ENCODE results near the gene MUC20.
"Not testable (repeated sequence)": the region's sequence is repeated elsewhere in the genome, so short reads cannot be mapped to it uniquely, and the experiment has no call there.

The MUC20 gene

GRCh38 chr3:195711091-195711812, 9.5 kb upstream of the MUC20 start:
- DNase-seq = not testable (repeated sequence)

GRCh38 chr3:195711813-195712534, 8.8 kb upstream of the MUC20 start:
- DNase-seq = no peak

GRCh38 chr3:195712535-195712910, 8.3 kb upstream of the MUC20 start:
- not testable (repeated sequence) for DNase-seq

- not testable (repeated sequence) for DNase-seq
These were observed 7.6 kb upstream of the MUC20 start for GRCh38 chr3:195713150-195713549.

- DNase-seq = no peak
These were observed 6.3 kb upstream of the MUC20 start for GRCh38 chr3:195714380-195715011.

GRCh38 chr3:195715134-195715533, 5.6 kb upstream of the MUC20 start:
- DNase-seq = no peak

- no peak for DNase-seq
These were observed 5.1 kb upstream of the MUC20 start for GRCh38 chr3:195715583-195716266.

GRCh38 chr3:195717416-195717815, 3.4 kb upstream of the MUC20 start:
- DNase-seq = no peak

GRCh38 chr3:195717852-195718476, 2.8 kb upstream of the MUC20 start:
- no peak for DNase-seq

GRCh38 chr3:195718477-195718984, 2.2 kb upstream of the MUC20 start:
- DNase-seq = no peak

- DNase-seq = not testable (repeated sequence)
These were observed 1.1 kb upstream of the MUC20 start for GRCh38 chr3:195719514-195720254.

- not testable (repeated sequence) for DNase-seq
These were observed 1.6 kb downstream of the MUC20 start for GRCh38 chr3:195722139-195722995.

- DNase-seq = not testable (repeated sequence)
These were observed 2.2 kb downstream of the MUC20 start for GRCh38 chr3:195722996-195723345.

- DNase-seq = not testable (repeated sequence)
These were observed 3.6 kb downstream of the MUC20 start for GRCh38 chr3:195724363-195724762.

GRCh38 chr3:195725916-195726740, 5.3 kb downstream of the MUC20 start:
- DNase-seq = not testable (repeated sequence)

GRCh38 chr3:195727606-195728195, 6.9 kb downstream of the MUC20 start:
- DNase-seq = no peak

- not testable (repeated sequence) for DNase-seq
These were observed 8.0 kb downstream of the MUC20 start for GRCh38 chr3:195728789-195729188.

GRCh38 chr3:195729476-195730251, 8.9 kb downstream of the MUC20 start:
- no peak for DNase-seq
